Bronchial epithelial cell (primary cell): ENCODE data around the gene CCDC192. TPM values are rescaled to one million over a fixed set of nuclear protein-coding genes. Genes with fewer than 3 reads are reported as not detected.
"Not testable (repeated sequence)": the region's sequence is repeated elsewhere in the genome, so short reads cannot be mapped to it uniquely, and the experiment has no call there.

ENCODE experiments used
- DNase-seq: peaks from one replicate; pipeline ENCODE4 v3.0.0-alpha.2; 2010; ENCODE audit warnings: low read depth
- FAIRE-seq: peaks from 2 replicates; lab custom pipeline; 2011; peaks lifted over from hg19 to GRCh38; lab: Jason Lieb, UNC
- H3K27me3 ChIP-seq: 2 replicates; pipeline ENCODE4 v1.5.1; 2011; ENCODE audit warnings: low read length; ENCODE audit not compliant: control insufficient read depth, insufficient read depth
- H3K36me3 ChIP-seq: 2 replicates; pipeline ENCODE4 v1.5.1; 2011; ENCODE audit warnings: low read length; ENCODE audit not compliant: control insufficient read depth, insufficient read depth
- H3K4me3 ChIP-seq: 2 replicates; pipeline ENCODE4 v1.5.1; 2011; ENCODE audit warnings: mild to moderate bottlenecking, low read depth, low read length, control low read depth
- total RNA-seq: library from RNA; depleted of rRNA; stranded (reverse); fragments of >200 nt; gene quantifications from 2 replicates; pipeline ENCODE4 v1.2.1, GENCODE V29; 2014
- TF ChIP-seq, protein P1 (sequence below): IDR thresholded peaks from 2 replicates; pipeline ENCODE4 v1.5.1; 2011; ENCODE audit warnings: mild to moderate bottlenecking, moderate library complexity, low read length, control low read depth, inconsistent platforms; ENCODE audit not compliant: insufficient read depth, severe bottlenecking

The CCDC192 gene
- total RNA-seq, 1 donor from 2014 or later = not detected

DNA sequence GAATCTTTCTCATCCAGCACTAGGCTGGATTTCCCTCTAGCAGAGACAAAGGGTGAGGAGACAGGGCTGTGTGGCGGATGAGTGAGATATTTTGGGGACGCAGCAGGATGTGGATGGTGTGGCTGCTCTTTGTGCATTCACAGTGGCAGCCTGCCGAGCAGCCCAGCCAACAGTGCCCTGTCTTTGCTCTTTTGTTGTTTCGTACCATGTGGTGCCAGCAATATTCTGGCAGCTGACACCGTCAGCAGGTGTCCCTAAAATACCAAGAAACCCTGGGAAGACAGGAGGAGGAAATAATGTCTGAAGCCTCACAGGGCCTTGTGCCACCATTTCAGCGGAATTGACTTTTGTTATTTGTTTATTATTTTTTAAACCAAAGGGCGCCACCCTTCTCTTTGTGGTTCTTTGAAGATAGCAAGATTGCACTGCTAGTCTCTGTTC is 141.4 kb downstream of the CCDC192 start:
- DNase-seq (no peak), FAIRE-seq (no peak)
- TF ChIP-seq, protein P1, sequence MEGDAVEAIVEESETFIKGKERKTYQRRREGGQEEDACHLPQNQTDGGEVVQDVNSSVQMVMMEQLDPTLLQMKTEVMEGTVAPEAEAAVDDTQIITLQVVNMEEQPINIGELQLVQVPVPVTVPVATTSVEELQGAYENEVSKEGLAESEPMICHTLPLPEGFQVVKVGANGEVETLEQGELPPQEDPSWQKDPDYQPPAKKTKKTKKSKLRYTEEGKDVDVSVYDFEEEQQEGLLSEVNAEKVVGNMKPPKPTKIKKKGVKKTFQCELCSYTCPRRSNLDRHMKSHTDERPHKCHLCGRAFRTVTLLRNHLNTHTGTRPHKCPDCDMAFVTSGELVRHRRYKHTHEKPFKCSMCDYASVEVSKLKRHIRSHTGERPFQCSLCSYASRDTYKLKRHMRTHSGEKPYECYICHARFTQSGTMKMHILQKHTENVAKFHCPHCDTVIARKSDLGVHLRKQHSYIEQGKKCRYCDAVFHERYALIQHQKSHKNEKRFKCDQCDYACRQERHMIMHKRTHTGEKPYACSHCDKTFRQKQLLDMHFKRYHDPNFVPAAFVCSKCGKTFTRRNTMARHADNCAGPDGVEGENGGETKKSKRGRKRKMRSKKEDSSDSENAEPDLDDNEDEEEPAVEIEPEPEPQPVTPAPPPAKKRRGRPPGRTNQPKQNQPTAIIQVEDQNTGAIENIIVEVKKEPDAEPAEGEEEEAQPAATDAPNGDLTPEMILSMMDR = no peak
- no peaks in the 10 kb centered on the region for H3K36me3 ChIP-seq
- no peaks in the 10 kb centered on the region for H3K27me3 ChIP-seq
- H3K4me3 ChIP-seq = no peak overlapping the region

DNA sequence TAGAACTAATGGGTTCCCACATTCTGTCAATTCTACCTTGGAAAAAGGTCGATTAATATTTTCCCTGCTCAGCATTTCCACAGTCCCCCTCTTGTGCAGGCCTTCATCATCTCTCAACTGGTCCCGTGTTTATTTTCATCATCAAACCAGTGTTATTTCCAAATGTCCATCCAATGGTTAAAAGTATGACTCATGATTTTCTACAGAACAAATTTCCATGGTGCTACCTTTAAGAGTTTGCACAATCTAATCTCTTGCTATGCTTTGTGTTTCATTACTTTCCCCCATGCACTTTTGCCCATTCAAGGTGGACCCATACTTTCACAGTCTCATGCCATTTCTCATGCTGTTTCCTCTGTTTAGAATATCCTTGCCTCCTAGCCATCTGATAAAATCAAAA is 143.7 kb downstream of the CCDC192 start:
- no peak for FAIRE-seq
- Histone ChIP-seq H3K27me3 (no peaks in the 10 kb centered on the region), H3K36me3 (no peaks in the 10 kb centered on the region), H3K4me3 (no peak overlapping the region)
- DNase-seq = no peak
- TF ChIP-seq, protein P1 = no peak

DNA sequence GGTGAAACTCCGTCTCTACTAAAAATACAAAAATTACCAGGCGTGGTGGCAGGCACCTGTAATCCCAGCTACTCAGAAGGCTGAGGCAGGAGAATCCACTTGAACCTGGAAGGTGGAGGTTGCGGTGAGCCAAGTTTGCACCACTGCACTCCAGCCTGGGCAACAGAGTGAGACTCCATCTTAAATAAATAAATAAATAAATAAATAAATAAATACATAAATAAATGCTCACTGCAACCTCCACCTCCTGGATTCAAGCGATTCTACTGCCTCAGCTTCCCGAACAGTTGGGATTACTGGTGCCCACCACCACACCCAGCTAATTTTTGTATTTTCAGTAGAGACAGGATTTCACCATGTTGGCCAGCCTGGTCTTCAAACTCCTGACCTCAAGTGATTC is 144.4 kb downstream of the CCDC192 start:
- H3K4me3 ChIP-seq, FAIRE-seq: not testable (repeated sequence)

DNA sequence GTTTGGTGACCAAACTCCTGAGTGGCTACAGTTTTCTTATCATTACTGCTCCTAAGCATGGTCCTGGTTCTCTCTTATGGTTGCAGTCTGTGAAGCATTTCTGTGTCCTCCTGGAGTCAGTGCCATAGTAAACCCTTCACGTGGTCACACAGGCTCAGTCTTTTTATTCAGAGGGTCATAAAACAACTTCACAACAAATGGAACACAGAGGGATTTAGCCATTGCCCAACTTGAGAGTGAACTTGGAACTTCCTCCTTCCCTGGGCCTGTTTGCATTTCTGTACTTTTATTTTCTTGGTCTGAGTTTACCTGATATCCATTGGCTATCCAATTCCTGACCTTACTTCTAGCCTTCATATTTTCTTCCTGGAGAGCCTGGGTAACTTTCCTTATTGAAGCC is 144.9 kb downstream of the CCDC192 start:
- DNase-seq = no peak

More for the DNA sequence above, 144.4 kb downstream of the CCDC192 start:
- H3K36me3 ChIP-seq, H3K27me3 ChIP-seq, DNase-seq: not testable (repeated sequence)

DNA sequence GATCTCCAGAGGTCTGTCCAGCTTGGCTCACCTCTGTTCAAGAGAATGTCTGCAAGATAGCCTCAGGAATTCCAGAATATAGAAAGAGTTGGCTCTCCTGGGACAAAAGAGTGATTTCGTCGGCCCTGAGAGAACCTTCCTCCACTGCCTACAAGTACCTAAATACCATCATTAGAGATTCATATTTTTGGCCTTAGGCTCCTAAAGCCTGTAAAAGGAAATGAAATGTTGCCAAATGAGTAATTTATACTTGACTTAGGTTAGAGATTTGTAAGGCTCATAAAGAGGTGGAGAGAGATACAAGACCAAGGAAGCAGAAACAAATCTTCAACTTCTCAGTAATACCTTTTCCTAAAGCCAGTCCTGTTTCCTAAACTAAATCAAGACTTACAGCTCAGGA is 146.2 kb downstream of the CCDC192 start:
- DNase-seq (peak; percentile 82), FAIRE-seq (no peak)
- Histone ChIP-seq H3K27me3 (no peaks in the 10 kb centered on the region), H3K4me3 (no peak overlapping the region), H3K36me3 (no peaks in the 10 kb centered on the region)
- TF ChIP-seq, protein P1 = no peak

More for the DNA sequence above, 144.9 kb downstream of the CCDC192 start:
- TF ChIP-seq, protein P1 = no peak
- Histone ChIP-seq H3K36me3 (no peaks in the 10 kb centered on the region), H3K4me3 (no peak overlapping the region), H3K27me3 (no peaks in the 10 kb centered on the region)
- no peak for FAIRE-seq

DNA sequence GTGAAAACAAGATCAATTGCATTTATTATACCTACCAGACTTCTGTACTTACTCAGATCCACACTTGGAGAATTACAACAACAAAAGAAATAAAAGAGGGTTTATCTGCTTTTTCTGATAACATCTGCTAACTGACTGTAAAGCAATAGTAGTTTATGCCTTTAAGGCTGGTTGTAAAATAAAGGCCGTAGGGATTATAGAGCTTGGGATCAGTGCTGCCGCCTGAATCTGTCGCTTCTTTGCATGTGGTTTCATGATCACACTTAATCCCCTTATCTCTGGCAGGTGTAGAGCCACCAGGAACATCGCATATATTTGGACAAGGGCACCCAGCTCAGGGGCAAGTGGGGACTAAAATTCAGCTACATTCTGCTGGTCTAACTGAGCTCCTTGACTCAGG is 146.7 kb downstream of the CCDC192 start:
- Histone ChIP-seq H3K4me3 (no peak overlapping the region), H3K36me3 (no peaks in the 10 kb centered on the region), H3K27me3 (no peaks in the 10 kb centered on the region)
- FAIRE-seq = no peak
- DNase-seq = no peak
- TF ChIP-seq, protein P1 = no peak
